WTC11 (cell line): ENCODE results near the gene CTRL.

Source experiments
- CREM ChIP-seq: sonication (generic); formaldehyde crosslinking; IDR thresholded peaks from 2 replicates; pipeline ENCODE4 v1.8.1; 2022; ENCODE audit warnings: mild to moderate bottlenecking, missing genetic modification reagents, moderate library complexity
- JUN ChIP-seq: sonication (generic); formaldehyde crosslinking; IDR thresholded peaks from 2 replicates; pipeline ENCODE4 v1.8.0; 2023; ENCODE audit warnings: mild to moderate bottlenecking, missing genetic modification reagents
- NFYB ChIP-seq: sonication (generic); formaldehyde crosslinking; conservative IDR thresholded peaks from 2 replicates; pipeline ENCODE4 v1.8.0; 2022; ENCODE audit warnings: low read depth, missing genetic modification reagents
- TEAD4 ChIP-seq: sonication (generic); formaldehyde crosslinking; IDR thresholded peaks from 2 replicates; pipeline ENCODE4 v1.8.0; 2022; ENCODE audit warnings: mild to moderate bottlenecking, missing genetic modification reagents
- ZNF232 ChIP-seq: sonication (generic); formaldehyde crosslinking; IDR thresholded peaks from 2 replicates; pipeline ENCODE4 v1.8.0; 2022; ENCODE audit warnings: mild to moderate bottlenecking, missing genetic modification reagents
- TF ChIP-seq, protein P1 (sequence below): sonication (generic); formaldehyde crosslinking; IDR thresholded peaks from 2 replicates; pipeline ENCODE4 v1.8.1; 2023; ENCODE audit warnings: mild to moderate bottlenecking, missing genetic modification reagents, borderline replicate concordance
- TF ChIP-seq, protein P2 (sequence below): fragments of 200-600 bp; IDR thresholded peaks from 2 replicates; pipeline ENCODE4 v1.8.0; 2022; ENCODE audit warnings: antibody characterized with exemption

DNA sequence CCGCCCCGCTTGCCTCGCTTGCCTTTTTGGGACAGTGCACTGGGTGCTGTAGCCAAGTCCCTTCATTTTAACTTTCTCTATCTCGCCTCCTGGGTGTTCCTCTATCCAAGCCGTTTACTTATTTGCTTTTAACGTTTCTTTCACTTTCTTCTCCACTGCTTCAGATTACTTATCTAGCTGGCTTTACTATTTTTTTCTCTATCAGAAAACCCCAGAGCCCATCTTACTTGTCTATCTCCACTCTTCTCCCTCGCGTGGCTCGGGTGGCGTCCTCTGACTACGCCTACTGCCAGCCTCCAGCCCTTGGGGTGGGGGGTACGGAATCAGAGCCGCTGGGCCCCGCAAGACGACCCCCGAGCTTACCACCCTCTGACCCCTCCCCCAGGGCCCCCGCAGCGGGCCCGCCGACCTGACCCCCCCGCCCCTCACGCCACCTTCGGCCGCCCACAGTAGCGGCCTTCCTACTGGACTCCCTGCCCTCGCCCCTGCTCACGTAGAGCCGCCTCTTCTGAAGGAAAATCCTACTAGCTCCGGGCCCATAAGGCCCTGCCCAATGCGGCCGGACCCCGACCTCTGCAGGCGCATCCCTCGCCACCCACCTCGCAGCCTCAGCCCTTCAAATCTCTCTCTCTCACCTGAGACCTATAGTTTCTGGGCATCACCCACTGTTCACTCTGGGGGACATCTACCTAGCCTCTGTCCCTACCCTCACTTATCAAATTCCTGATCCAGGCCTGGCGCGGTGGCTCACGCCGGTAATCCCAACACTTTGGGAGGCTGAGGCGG is 37.8 kb upstream of the CTRL start:
- no peak for TF ChIP-seq ZNF232 (CRISPR knock-in tag)
- no peak for TF ChIP-seq JUN (CRISPR knock-in tag)
- TF ChIP-seq, protein P1, sequence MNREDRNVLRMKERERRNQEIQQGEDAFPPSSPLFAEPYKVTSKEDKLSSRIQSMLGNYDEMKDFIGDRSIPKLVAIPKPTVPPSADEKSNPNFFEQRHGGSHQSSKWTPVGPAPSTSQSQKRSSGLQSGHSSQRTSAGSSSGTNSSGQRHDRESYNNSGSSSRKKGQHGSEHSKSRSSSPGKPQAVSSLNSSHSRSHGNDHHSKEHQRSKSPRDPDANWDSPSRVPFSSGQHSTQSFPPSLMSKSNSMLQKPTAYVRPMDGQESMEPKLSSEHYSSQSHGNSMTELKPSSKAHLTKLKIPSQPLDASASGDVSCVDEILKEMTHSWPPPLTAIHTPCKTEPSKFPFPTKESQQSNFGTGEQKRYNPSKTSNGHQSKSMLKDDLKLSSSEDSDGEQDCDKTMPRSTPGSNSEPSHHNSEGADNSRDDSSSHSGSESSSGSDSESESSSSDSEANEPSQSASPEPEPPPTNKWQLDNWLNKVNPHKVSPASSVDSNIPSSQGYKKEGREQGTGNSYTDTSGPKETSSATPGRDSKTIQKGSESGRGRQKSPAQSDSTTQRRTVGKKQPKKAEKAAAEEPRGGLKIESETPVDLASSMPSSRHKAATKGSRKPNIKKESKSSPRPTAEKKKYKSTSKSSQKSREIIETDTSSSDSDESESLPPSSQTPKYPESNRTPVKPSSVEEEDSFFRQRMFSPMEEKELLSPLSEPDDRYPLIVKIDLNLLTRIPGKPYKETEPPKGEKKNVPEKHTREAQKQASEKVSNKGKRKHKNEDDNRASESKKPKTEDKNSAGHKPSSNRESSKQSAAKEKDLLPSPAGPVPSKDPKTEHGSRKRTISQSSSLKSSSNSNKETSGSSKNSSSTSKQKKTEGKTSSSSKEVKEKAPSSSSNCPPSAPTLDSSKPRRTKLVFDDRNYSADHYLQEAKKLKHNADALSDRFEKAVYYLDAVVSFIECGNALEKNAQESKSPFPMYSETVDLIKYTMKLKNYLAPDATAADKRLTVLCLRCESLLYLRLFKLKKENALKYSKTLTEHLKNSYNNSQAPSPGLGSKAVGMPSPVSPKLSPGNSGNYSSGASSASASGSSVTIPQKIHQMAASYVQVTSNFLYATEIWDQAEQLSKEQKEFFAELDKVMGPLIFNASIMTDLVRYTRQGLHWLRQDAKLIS (CRISPR knock-in tag): no peak
- TF ChIP-seq NFYB (CRISPR knock-in tag): no peak
- TF ChIP-seq, protein P2, sequence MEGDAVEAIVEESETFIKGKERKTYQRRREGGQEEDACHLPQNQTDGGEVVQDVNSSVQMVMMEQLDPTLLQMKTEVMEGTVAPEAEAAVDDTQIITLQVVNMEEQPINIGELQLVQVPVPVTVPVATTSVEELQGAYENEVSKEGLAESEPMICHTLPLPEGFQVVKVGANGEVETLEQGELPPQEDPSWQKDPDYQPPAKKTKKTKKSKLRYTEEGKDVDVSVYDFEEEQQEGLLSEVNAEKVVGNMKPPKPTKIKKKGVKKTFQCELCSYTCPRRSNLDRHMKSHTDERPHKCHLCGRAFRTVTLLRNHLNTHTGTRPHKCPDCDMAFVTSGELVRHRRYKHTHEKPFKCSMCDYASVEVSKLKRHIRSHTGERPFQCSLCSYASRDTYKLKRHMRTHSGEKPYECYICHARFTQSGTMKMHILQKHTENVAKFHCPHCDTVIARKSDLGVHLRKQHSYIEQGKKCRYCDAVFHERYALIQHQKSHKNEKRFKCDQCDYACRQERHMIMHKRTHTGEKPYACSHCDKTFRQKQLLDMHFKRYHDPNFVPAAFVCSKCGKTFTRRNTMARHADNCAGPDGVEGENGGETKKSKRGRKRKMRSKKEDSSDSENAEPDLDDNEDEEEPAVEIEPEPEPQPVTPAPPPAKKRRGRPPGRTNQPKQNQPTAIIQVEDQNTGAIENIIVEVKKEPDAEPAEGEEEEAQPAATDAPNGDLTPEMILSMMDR: no peak
- TF ChIP-seq TEAD4 (CRISPR knock-in tag): no peak
- no peak for TF ChIP-seq CREM (CRISPR knock-in tag)
